Head of caudate nucleus (tissue), 42 donors: Measurements from ENCODE around the gene SLC10A7.
A peak's percentile ranks its signal among the peaks of the same experiment; 100 is the strongest.

Experiments
- DNase-seq, 42 donors: peaks; one replicate each; pipeline versions ENCODE4 v3.0.0 to v3.0.0-alpha.2; 2020 to 2021; ENCODE audit warnings: mixed read lengths in 7 of 42
- intact Hi-C: fragments of 100-400 bp; cut with DNase I; formaldehyde crosslinking; loops from one replicate; pipeline ENCODE4 v1.15.0; 2022

The SLC10A7 gene

DNA sequence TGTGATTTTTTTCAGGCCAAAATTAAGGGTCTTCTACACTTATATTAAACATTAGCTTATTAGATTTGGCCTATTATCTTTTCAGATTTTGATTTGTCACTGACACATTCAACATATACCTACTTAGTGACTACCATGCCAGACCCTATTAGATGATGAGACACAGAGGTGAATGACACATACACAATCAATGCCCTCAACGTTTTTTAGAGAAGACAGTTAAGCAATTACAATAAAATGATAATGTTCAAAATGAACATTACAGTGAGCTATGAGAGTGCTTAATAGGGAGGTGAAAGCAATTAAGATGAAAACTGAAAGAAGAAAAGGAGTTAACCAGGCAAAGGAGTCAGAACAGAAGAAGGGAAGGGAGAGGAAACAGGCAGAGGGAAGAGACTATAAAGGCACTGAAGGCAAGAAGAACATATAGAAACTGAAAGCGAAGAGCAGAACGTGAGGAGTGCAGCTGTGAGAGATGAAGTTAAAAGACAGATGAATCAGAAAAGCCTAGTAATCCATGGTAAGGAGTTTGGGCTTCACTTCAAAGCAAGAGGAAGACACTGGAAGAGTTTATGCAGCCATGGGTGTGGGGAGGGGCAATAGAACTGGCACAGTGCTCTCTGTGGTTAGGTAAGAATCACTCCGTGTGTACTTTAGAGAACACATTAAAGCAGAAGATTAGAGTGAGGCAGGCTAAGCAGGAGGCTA lies 188.4 kb downstream of the SLC10A7 start:
- no peak for DNase-seq
- intact Hi-C loops = no loop called here

DNA sequence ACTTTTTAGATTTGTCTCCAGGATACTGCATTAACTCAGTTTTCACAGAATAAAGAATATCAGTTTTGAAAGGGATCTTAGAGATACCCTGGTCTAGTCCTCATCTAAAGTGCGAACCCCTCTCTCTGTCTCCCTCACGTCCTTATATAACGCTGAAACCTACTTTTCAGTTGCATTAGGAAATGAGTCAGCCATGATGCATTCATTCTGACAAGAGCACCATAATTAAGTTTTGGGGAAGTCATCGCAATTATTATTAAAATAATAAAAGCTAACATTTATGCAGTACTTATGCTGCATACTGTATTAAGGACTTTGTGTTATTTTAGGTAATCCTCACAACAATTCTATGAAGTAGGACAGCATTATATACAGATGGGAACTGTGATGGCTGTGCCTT lies 191.3 kb downstream of the SLC10A7 start:
- intact Hi-C loops = no loop called here
- DNase-seq = no peak

DNA sequence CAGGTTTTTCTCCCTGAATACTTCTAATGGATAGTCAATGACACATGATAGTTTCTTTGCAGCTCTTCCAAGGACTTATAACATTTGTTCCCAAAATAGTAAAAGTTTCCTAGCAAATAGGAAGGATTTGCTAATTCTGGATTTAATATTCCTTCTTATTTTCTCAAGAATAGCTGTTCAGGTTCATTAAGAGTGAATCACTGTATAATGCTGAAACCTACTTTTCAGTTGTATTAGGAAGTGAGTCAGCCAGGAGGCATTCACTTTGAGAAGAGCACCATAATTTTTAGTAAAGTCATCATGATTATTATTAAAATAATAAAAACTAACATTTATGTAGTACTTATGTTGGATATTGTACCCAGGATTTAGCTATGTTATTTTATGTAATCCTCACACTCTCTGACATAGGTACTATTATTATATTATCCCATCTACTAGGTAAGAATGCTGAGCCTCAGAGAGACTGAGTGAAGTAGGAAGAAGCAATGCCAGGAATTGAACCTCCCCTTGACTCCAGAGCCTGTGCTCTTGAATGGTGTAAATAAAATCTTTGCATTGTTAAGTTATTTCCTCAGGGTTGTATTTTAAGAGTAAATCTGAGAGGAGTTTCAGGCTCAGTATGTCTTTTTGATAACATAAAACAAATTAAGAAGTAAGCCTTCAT lies 192.6 kb downstream of the SLC10A7 start:
- peak in 1 of 42 donors; percentile 11 for DNase-seq
- intact Hi-C loops = no loop called here

DNA sequence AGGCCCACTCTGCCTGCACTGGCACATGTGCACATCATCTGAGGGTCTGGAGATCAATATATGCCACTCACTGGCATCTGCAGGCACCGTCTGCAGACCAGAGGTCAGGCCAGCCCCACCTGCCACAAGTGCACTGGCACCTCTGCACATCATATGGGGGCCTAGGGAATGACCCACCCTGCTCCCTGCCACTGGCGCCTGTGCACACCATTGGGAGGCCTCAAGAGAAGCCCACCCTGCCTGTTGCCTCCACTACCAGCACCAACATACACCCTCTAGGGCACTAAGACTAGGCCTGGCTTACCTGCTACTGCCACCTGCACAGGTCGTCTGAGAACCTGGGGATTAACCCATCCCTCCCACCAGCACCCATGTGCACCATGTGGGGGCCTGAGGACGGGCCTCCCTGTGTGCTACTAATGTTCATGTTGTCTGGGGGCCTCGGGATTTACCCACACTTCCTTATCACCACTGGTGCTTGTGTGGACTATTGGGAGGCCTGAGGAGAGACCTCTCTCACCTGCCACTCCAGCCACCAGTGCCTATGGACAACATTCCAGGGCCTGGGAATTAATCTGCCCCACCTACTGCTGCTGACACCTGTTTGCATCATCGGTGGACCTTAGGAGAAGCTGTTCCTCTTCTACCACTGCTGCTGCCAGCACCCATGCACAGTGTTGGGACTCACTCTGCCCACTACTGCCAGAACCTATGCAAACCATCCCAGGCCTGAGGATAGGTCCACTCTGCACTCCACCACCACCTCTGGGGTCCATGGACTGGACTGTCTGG lies 193.7 kb downstream of the SLC10A7 start:
- no peak for DNase-seq
- intact Hi-C loops = no loop called here

DNA sequence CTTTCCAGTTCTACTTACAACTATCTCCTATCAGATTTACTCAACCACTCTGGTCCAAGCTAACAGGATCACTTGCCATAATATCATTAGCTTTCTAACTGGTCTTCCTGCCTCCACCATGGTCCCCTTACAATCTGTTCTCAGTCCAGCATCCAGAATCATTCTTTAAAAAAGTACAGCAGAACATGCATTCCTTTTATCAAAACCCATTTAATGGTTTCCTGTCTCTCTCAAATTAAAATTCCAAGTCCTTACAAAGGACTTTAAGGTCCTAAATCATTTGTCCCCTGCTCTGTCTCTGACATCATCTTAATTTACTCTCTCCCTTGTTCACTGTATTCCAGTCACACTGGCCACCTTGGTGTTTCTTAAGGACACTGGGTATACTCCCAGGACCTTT lies 202.8 kb downstream of the SLC10A7 start:
- intact Hi-C loops = no loop called here

DNA sequence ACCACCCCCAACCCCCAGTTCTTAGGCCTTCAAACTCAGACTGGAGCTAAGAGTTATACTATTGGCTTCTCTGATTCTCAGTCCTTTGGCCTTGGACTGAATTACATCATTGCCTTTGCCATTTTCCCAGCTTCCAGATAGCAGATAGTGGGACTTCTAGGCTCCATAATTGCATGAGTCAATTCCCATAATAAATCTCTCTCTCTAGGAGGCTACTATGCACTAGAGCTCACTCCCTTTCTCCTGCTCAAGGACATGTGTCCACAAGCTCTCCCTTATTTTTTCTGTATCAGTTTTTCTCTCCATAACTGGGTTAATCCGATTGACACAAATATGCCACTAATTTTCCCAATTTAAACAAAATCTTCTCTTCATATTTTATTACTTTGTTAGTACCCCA lies 204.0 kb downstream of the SLC10A7 start:
- DNase-seq = no peak
- intact Hi-C loops = no loop called here

More for the DNA sequence above, 202.8 kb downstream of the SLC10A7 start:
- no peak for DNase-seq

DNA sequence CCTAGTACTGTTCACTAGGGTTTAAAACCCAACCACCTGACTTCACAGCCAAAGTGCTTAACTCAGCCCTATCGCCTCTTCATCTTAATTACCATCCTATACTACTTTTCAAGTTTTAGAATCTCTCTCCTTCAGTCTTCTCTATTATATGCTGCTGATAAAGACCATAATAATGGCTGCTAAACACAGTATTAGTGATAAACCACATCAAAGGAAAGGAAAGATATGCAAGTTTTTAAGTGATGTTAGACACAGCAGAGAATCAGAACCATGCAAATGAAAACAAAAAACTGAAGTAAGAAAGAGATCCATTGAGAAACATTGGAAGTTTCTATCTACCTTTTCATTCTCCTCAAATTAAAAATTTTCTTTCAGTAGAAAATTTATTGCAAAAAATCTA lies 206.6 kb downstream of the SLC10A7 start:
- DNase-seq = no peak
- intact Hi-C loops = no loop called here

DNA sequence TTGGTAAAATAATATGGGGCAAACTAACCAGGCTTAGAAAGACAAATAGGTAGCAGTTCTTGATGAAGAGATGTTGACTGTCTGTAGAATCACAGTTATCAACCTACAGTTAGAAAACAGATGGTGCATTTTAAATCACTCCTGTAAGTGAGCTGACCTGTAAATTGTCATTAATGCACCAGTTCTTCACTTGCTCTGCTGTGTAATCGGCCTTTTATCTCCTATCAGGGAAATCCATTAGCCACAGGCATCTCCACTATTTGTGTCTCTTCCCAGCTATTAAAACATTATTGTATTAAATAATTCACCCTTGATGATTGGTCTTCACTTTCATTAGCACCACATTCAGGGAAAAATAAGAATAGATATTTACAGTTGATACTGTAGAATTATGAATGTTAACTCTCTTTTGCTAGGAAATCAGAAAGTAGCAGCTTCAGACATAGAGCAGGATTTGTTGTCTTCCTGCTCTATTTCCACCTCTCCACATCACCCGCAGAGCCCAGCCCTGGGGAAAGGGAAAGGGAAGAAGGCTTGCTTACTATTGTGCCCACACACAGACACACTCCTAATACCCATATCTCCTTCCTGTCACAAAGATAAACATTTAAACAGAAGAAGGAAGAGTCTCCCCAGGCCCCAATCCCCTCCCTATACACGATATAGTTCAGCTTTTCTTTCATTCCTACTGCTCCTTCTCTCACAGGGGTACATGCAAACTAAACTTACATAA lies 210.3 kb downstream of the SLC10A7 start:
- DNase-seq = no peak
- intact Hi-C loops = no loop called here

DNA sequence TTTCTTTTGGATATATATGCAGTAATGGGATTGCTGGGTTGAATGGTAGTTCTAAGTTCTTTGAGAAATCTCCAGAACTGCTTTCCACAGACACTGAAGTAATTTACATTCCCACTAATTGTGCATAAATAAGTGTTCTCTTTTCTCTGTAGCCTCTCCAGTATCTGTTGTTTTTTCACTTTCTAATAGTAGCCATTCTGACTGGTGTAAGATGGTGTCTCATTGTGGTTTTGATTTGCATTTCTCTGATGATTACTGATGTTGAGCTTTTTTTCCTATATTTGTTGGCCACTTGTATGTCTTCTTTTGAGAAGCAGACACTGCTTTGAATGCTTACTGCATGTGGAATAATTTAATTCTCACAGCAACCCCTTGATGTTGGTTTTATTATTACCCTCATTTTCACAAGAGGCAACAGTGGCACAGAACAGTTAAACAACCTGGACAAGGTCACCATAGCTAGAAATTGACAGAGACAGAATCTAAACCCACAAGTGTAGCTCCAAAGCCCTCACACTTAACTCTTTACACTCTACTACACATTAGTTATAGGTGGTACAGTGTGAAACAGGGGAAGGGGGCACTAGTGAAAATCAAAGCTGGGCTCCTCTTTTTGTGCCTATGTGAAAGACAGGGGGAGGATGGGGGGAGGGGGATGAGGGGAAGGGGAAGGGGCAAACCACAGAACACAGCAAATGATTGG lies 211.3 kb downstream of the SLC10A7 start:
- DNase-seq = no peak
- intact Hi-C loops = no loop called here

DNA sequence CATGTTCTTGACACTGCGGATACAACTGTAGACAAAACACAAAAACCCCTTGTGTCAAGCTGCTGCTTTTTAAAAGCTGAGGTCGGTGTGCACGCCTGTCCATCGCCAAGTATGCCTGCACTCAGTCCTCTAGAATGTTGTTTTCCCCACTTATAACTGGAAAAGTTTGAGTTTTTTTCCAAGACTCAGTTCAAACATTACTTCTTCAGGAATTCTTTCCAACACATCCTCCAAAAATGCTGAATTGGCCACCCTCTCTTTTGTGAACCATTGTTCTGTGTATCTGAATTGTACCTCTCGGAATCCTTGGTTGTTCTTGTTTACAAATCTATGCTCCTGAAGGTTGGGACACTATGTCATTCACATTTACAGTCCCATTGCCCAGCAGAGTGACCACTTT lies 212.8 kb downstream of the SLC10A7 start:
- intact Hi-C loops = no loop called here
- DNase-seq = no peak

DNA sequence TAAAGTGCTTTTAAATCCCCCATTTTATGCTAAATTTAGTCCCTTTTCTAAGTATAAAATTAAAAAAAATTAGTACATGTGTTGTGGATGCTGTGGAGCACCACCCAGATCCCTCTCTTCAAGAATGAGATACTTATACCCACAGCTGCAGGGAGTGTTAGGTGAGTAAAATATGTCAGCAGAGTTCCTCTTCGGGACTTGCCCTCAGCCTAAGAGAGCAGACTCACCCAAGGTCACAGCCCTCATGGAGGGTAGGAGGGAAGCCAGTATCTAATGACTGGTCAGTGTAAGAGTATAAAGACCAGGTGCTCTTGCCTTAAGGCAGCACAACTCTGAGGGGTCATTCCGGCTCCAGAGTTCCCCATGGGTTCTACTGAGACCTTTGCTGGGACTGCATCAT lies 218.9 kb downstream of the SLC10A7 start:
- no peak for DNase-seq
- intact Hi-C loops = no loop called here

DNA sequence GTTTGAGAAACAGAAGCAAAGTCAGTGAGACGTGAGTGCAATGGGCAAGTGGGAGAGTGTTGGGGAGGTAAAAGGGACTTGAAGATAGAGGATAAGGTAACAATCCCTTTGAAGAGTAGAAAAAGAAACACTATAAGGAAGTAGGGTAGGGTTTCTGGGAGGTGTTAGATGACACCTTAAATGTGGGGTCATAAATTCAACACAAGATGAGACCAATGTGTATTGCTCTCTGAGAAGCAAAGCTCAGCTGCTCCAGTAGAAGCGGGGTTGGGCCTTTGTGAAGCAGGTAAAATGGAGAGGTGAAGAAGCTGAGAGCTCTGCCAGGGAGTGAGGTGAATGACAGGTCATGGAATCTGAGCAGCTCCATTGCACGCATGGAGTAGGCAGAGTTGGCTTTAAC lies 222.1 kb downstream of the SLC10A7 start:
- DNase-seq = no peak
- intact Hi-C loops = no loop called here

DNA sequence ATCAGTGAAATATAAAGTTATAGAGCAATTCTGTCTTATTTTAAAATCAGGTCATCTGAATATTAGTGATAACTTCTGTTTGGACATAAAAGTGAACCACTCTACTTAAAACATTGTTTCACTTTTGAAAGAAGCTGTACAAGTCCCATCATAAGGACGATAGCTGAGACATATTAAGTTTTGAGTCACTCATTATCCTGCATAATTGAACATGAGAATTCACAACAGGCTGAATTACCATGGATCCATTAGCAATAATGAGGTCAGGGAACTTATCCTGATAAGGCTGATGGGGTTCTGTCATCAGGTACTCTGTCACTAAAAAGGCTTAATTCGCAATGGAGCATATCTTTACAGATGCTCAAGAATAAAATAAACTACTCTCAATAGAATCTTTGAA lies 227.0 kb downstream of the SLC10A7 start:
- no peak for DNase-seq

DNA sequence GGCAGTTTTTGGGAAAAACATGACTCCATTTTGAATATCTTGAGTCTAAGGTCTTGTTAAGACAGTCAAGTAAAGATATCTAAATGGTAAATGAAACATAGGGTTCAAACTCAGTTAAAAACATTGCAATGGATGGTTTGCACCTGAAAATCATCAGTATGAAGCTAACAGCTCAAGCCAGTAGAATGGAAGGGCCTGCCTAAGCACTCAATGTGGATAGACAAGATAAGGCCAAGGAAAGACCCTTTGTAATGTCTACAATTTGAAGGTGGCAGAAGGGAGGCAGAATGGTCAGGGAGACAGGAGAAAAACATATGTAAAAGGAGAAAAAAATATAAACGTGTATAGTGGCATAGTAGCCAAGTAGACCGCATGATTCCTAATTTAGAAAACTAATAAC lies 229.2 kb downstream of the SLC10A7 start:
- DNase-seq = no peak
- intact Hi-C loops = no loop called here

More for the DNA sequence above, 227.0 kb downstream of the SLC10A7 start:
- intact Hi-C loops = no loop called here

DNA sequence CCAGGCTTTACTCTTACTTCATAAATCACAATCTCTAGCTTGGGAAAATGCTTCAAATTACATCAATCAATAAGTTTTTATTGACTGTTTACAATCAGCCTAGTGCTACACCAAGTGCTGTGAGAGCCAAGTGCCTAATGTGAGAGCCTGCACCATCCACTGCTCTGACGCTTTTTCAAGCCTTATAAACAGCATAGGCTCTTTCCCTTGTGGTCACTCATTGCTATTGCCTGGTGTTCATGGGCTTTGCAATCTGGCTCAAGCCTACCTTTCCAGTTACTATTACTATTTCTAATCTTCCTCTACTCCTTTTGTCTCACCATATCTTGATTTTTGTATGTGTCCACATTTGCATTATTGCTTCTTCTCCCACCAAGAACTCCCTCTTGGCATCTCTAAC lies 230.4 kb downstream of the SLC10A7 start:
- DNase-seq = no peak
- intact Hi-C loops = no loop called here

DNA sequence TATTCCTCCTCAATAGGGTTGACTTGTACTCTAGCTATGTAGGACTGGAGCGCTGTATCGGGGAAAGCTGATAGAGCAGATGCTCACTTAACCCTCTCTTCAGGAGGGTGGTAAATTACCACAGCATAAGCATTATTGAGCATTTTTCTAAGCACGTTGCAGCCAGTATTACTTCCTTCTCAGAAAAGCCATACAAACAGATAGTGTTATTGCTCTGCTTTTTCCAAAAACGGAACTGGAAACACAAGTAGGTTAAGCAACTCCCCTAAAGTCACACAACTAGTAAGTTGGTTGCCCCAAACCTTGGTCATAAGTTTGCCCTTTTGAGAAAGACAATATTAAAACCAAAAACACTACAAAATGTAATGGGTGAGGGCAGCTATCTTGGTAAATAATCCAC lies 233.5 kb downstream of the SLC10A7 start:
- no peak for DNase-seq
- intact Hi-C loops = no loop called here

DNA sequence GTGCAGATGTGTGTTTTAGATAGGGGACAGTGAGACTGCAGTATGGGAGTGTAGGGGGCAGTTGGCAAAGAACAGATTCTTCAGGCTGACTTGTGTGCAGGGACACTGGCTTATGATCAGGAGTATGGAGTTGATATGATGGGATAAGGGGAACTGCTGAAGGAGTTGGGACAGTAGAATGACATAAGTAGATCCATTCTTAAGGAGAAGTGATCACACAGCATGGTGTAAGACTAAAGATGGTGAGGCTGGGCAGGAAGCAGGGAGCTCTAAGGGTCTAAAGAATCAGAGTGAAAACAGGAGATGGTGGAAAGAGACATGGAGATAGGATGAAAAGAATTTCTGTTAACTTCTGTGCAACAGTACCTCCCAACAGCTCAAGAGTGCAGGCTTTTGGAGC lies 236.7 kb downstream of the SLC10A7 start:
- no peak for DNase-seq
- intact Hi-C loops = no loop called here

DNA sequence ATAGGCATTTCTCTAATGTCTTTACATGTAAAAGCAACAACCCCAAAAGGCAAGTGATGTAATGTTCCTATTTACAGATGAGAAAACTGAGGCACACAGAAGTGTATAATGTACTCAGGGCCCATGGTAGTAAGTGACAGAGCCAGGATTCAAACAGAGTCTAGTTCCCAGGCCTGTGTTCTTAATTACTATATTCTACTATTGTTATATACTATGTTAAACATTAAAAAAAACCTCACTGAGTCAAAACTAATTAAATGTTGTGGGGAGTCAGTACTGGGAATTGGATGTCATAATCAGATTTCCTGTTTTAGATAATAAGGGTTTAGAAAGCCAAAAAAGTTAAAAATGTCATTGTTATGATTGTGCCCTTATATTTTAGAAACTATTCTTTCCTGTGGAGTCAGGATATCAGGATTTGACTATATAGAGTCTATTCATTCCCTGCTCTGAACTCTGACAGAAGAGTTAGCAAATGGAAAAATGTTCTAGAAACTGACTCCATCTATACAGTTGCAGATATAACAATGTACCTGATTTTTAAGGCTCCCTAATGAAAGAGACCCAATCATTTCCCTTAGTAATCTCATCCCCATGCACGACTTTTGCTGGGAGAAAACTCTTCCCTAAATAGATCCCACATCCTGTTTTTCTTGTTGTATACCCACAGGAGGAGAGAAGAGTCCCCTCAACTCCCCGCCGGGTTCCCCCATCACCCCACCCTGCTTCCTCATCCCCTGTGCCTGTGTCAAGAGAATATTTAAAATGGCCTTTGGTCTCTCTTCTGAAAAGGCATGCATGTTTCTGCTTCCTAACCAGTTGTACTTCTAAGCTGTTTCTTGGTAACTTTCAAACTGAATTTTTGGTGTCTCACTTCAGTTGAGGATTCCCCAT lies 237.7 kb downstream of the SLC10A7 start:
- intact Hi-C loops = no loop called here
- DNase-seq = no peak
